WI38 (cell line): Measurements from ENCODE around the gene ATXN7.

Experiments
- H3K4me3 ChIP-seq: 2 replicates; pipeline ENCODE4 v1.5.1; 2011; ENCODE audit warnings: low read depth, mild to moderate bottlenecking, control low read depth, low read length
- CTCF ChIP-seq: IDR thresholded peaks from 2 replicates; pipeline ENCODE4 v1.5.1; 2012; ENCODE audit warnings: low read depth, mild to moderate bottlenecking, control low read depth, low read length

Gene ATXN7

GRCh38 chr3:63954182-63954581 is 90.5 kb downstream of the ATXN7 start:
- no peak for TF ChIP-seq CTCF
- H3K4me3 ChIP-seq: no peak overlapping the region

- no peak overlapping the region for H3K4me3 ChIP-seq
- TF ChIP-seq CTCF: no peak
Measured at GRCh38 chr3:63955036-63955650, 91.5 kb downstream of the ATXN7 start.

DNA sequence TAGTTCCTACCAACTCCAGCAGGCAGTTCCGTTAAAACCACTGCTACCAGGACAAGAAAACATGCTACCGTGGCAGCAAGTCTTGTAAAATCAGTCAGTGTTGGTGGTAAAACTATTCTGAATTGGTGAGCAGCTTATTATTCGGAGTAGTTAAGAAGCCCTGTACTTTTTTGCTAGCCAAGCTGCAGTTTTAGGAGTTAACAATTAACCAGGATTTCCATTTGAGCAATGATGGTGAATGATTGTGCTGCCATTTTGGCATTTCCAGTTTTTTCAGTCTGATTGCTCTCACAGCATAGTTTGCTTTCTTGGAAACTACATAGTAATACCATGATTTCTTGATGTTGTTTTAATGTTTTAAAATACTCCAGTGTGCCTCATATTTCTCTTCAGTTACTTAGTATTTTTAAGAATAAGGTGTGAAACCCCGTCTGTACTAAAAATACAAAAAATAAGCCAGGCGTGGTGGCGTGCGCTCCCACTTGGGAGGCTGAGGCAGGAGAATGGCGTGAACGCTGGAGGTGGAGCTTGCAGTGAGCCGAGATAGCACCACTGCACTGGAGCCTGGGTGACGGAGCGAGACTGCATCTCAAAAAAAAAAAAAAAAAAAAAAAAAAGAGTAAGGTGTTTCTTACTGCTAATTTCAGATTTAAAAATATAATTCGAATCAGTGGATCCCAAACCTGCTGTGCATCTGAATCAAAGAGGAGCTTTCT is 92.3 kb downstream of the ATXN7 start:
- TF ChIP-seq CTCF: no peak
- H3K4me3 ChIP-seq: no peak overlapping the region

DNA sequence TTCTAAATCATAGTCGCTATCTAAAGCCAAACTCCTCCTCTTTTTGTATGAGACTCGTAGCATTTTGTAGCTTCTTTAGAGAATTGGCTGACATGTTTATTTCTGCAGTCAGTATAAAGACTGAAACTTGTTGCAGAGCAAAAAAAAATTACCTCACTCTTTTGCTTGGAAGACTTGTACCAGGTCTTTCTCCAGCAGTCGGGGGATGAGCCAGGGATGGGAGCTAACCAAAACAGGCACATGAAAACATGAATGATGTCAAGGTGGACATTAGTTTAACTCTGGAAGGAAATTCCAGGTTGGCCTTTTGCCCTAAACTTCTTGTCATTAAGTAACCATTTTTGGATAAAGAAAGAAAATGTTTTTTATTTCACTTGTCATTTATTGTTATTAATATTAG is 95.5 kb downstream of the ATXN7 start:
- H3K4me3 ChIP-seq: no peak overlapping the region
- TF ChIP-seq CTCF: no peak

GRCh38 chr3:63960048-63960711 is 96.5 kb downstream of the ATXN7 start:
- peak overlapping the region; percentile 47 for H3K4me3 ChIP-seq
- TF ChIP-seq CTCF: no peak

DNA sequence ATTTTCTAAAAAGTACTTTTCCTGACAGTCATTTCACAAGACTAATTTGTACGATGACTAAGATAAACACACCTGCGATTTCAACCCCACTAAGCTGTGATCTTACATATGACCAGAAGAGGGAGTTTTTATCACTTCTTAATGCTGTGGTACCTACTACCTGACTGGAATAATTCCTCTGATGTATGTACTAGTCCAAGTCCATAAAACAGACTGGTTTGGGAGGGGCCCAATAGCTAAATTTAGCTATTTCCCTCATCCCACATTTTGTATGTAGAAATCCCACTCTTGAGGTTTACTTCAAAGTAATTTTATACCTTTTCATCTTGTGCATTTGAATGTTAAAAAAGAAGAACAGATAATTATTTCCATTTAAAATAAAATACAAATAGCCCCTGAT is 98.2 kb downstream of the ATXN7 start:
- no peak overlapping the region for H3K4me3 ChIP-seq
- TF ChIP-seq CTCF: peak; percentile 28; the same call in 1 of the 2 replicates

DNA sequence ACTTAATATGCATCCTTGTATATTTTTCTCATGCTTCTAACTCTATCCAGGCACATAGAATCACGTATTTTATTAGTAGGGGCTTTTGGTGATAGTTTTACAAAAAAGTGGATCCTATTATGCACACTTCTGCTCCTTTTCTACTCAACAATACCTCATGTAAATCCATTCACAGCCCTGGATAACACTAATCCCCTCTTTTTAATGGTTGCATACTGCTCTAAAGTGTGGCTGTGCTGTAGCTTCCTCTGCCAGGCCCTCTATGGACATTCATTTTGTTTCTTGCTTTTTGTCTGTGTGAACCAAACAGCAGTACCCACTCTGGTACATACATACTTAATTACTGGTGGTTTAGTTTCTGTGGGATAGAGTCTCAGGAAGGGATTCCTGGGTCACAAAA is 99.8 kb downstream of the ATXN7 start:
- no peak overlapping the region for H3K4me3 ChIP-seq
- TF ChIP-seq CTCF: no peak
